HG02678 (cell line): ENCODE results near the gene AGAP2.
"Not testable (repeated sequence)": the region's sequence is repeated elsewhere in the genome, so short reads cannot be mapped to it uniquely, and the experiment has no call there.

Source experiments
- ATAC-seq: cut with Tn5 transposase; IDR thresholded peaks from one replicate; pipeline ENCODE4 v1.9.1; 2021; ENCODE audit warnings: mild to moderate bottlenecking, moderate library complexity; ENCODE audit not compliant: unreplicated experiment

AGAP2 gene

DNA sequence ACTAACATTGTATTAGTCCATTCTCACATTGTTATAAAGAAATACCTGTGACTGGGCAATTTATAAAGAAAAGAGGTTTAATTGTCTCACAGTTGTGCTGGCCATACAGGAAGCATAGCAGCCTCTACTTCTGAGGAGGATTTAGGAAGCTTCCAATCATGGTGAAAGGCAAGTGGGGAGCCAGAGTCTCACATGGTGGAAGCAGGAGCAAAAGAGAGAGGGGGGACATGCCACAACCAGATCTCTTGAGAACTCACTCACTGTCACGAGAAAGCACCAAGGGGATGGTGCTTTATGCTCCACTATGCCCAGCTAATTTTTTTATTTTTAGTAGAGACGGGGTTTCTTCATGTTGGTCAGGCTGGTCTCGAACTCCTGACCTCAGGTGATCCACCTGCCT, 31.3 kb downstream of the AGAP2 start:
- ATAC-seq = no peak

DNA sequence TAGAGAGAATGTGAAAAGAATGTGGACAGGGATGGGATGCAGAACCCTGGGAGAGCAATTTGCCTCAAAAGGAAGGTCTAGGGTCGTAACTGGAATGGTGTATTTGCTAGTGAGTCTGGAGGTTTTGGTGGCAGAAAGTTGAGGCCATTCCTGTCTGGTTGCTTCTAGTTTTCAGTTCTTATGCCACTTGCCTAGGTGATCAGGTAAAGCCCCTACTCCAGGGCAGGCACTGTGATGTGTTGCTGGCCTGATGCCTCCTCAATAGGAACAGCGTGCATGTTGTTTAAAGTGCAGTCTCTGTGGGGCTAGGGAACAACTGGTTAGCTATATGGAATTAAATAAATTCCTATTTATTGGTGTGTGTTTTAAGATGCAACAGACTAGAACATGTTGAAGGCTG, 38.2 kb downstream of the AGAP2 start:
- no peak for ATAC-seq

DNA sequence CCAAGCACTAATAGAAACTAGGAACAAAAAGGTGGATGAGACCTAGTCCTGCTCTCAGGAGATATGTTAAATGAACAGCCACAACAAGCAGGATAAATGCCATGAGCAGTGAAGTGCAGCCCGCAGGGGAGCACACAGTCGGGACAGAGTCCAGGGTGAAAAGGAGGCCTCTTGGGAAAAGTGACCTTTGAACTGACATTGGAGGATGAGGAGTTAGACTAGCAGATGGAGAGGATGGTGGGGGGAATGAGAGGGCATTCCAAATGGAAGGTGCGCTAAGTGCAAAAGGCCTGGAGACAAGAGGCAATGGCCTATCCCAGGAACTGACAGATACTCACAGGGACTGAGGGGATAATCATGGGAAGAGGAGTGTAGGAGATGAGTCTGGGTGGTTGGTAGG, 40.1 kb downstream of the AGAP2 start:
- no peak for ATAC-seq

DNA sequence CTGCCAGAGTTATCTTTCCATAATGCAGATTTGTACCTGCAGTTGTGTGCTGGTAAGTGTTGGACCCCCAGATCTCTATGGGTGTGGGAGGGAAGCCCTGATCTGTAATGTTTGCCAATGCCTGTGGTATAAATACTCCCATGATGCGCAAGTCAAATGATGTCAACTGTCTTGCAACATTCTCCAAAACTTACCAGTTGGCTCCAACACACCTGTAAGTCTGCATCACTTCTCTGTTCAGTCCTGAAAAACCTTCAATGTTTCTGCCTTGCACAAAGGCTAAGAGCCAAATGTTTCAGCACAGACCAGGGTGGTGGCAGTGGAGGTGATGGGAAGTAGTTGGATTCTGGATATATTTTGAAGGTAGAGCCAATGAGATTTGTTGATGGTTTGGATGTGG, 41.5 kb downstream of the AGAP2 start:
- no peak for ATAC-seq

DNA sequence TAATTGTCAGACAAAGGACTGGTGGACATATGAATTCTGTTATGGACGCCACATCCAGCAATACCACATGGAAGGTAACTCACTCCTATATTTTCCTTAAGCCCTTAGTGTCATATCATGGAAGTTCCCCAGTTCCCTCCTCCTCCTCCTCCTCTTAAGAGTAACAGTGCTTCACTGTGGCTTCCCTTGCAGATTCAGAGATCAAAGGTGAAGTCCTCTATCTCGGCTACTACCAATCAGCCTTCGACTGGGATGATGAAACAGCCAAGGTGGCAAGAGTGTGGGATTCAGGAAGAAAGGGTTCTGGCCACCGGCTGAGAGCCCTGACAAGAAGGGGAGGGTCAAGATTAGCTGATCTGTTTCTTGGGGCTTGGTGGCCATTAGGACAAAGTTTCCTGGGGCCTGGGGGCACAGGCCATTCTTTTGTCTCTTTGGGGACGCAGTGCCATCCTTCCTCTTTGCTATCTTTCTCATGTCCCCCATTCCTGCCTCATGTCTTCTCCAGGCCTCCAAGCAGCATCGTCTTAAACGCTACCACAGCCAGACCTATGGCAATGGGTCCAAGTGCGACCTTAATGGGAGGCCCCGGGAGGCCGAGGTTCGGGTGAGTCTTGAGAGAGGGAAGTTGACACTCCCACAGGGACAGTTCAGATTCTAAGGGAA, 42.6 kb downstream of the AGAP2 start:
- no peak for ATAC-seq

DNA sequence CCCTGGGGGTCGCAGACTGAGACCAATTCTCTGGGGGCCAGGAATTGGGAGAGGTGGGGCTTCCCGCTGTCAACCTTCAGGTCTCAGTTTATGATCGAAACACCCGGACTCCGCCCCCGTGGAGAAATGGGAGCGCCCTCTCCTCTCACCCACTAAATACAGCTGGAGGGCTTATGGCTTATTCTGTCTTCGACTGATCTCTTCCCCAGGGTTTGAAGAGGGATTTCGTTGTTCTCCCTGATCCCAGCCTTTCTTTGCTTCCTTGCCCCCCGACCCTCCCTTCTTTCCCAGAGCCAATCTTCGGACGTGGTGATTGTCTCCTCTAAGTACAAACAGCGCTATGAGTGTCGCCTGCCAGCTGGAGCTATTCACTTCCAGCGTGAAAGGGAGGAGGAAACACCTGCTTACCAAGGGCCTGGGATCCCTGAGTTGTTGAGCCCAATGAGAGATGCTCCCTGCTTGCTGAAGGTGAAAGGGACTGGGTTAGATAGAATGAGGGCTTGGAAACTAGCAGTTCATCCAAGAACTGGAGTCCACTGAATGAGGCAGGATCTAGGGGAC, 44.0 kb downstream of the AGAP2 start:
- no peak for ATAC-seq

DNA sequence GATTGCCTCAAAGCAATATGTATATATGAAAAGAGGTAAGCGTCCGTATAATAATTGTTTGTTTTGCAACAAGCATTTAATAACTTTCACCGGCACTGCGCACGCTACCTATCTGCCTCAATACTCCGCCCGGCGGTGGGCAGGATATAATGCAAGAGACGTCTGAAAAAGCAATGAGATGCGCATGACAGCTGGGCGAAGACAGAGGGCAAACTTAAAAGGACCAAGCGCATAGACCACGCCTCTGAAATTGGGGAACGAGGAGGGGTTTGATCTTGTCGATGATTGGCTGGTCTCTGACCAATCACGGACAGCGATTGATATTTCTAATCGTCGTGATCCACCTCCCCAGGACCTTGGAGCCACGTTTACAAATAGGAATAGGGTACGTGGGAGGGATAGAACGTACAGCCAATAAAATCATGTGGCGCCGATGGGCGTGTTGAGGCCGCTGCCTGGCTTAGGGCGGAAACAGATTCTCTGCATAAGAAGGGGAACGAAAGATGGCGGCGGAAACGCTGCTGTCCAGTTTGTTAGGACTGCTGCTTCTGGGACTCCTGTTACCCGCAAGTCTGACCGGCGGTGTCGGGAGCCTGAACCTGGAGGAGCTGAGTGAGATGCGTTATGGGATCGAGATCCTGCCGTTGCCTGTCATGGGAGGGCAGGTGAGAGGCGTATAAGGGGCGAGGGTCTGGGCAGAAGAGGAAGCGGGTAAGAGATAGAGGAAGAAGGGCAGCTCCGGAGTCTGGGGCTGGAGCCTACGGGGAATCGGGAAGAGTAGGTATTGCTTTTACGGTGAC, 44.7 kb downstream of the AGAP2 start, which contains the start of gene OS9:
Gene OS9, plus strand, starts transcription at position 474 of the 800 bp plus-strand sequence. Its CDS starts 30 bp downstream, at position 504.
- peak; percentile 95 for ATAC-seq

DNA sequence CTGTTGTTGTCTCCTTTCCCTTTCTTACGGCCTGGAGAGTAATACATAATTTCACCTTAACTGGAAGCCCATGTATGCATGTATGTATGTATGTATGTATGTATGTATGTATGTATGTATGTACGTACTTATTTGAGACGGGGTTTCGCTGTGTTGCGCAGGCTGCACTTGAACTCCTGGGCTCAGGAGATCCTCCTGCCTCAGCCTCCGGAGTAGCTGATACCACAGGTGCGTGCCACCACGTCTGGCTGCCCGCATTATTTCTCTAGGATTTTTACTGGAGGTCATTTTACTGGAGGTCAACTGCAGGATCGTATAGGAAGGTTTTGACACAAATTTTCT, 45.3 kb downstream of the AGAP2 start:
- ATAC-seq = no peak

DNA sequence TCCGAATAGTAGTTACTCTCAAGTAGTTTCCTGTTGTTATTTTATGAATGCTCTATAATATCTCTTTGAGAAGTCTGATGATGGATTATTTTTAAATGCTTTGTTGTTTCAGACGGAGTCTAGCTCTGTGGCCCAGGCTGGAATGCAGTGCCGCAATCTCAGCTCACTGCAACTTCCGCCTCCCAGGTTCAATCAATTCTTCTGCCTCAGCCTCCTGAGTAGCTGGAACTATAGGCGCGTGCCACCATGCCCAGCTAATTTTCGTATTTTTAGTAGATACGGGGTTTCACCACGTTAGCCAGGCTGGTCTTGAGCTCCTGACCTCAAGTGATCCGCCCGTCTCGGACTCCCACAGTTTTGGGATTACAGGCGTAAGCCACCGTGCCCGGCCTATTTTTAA, 46.0 kb downstream of the AGAP2 start:
- ATAC-seq = no peak

DNA sequence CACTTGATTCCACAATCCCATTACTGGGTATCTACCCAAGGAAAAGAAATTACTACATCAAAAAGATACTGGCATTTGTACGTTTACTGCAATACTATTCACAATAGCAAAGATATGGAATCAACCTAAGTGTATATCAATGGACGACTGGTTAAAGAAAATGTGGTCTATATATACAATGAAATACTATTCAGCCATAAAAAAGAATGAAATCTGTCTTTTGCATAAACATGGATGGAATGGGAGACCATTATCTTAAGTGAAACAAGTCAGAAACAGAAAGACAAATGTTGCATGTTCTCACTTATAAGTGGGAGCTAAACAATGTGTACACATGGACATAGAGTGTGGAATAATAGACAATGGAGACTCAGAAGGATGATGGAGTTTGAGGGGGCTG, 49.6 kb downstream of the AGAP2 start:
- no peak for ATAC-seq

DNA sequence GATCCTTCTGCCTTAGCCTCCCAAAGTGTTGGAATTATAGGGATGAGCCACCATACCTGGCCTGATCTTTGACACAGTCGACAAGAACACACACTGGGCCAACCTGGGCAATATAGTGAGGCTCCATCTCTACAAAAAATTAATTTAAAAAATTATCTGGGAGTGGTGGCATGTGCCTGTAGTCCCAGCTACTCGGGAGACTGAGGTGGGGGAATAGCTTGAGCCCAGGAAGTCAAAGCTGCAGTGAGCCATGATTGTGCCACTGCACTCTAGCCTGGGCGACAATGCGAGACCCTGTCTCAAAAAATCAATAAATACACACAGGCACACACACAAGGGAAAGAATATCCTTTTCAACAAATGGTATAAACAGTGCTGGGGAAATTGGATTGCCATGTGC, 50.7 kb downstream of the AGAP2 start:
- ATAC-seq = no peak

DNA sequence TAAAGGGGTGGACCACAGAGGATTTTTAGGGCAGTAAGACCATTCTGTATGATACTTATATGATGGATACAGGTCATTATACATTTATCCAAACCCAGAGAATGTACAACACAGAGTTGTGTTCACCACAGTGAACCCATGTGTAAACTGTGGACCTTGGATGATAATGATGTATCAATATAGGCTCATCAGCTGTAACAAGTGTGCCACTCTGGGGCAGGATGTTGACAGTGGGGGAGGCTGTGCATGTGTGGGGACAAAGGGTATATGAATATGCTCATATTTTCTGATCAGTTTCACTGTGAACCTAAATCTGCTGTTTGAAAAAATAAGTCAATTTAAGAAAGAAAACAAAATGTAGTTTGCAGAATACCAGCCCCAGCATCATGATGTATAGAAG, 58.8 kb downstream of the AGAP2 start:
- ATAC-seq = no peak

DNA sequence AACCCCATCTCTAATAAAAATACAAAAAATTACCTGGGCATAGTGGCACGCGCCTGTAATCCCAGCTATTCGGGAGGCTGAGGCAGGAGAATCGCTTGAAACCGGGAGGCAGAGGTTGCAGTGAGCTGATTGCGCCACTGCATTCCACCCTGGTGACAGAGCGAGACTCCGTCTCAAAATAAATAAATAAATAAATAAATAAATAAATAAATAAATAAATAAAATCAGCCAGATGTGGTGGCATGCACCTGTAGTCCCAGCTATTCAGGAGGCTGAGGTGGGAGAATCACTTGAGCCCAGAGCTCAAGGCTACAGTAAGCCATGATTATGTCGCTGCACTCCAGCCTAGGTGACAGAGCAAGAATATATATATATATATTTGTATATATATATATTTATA, 60.6 kb downstream of the AGAP2 start:
- not testable (repeated sequence) for ATAC-seq

DNA sequence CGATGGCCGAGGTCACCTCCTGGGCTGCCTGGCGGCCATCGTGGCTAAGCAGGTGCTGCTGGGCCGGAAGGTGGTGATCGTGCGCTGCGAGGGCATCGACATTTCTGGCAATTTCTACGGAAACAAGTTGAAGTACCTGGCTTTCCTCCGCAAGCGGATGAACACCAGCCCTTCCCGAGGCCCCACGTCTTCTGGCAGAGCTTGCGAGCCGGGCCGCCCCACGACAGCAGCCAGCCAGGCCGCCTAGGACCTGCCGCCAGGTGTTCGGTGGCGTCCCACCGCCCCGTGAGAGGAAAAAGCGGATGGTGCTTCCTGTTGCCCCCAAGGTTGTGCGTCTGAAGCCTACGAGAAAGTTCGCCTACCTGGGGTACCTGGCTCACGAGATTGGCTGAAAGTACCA, 63.9 kb downstream of the AGAP2 start:
- ATAC-seq = no peak
